Measurements from ENCODE around the gene TRAM2. TPM values are rescaled to one million over a fixed set of nuclear protein-coding genes. Genes with fewer than 3 reads are reported as not detected.

The TRAM2 gene
- total and polyA plus RNA-seq, 2 of the 4 experiments (the other 2 are of a cell fraction), result 77.2 to 95.7 TPM

GRCh38 chr6:52526634-52527033, 50.2 kb downstream of the TRAM2 start:
- no peak overlapping the region for H2BK15ac ChIP-seq (ENCODE audit: low read depth, low read length)
- no peak overlapping the region for H3K9ac ChIP-seq (ENCODE audit: low read depth, low read length)
- no peak overlapping the region for H2BK20ac ChIP-seq (ENCODE audit: low read depth, low read length)
- dilution Hi-C loops (cut with HindIII; ENCODE audit: low sequenced_read_pairs, unreplicated experiment) (no loop called here), in situ Hi-C loops (cut with MboI; ENCODE audit: low sequenced_read_pairs) (no loop called here), intact Hi-C loops (cut with micrococcal nuclease) (no loop called here)
- H3K27me3 ChIP-seq (ENCODE audit: control insufficient read depth, insufficient read depth, low read length), result no peaks in the 10 kb centered on the region
- H3K14ac ChIP-seq (replicated peaks; ENCODE audit: low read depth, low read length), result 0 out of 2 replicates have a peak overlapping the region, but pooled peaks have one; percentile 64
- H4K20me1 ChIP-seq (ENCODE audit: insufficient read depth, low read length), result peaks cover 12% of the 10 kb centered on the region; the same call in 1 of the 2 replicates
- H2BK5ac ChIP-seq (ENCODE audit: low read depth, low read length, poor library complexity, severe bottlenecking), result no peak overlapping the region
- H4K5ac ChIP-seq (ENCODE audit: low read depth, low read length), result no peak overlapping the region
- no peak overlapping the region for H2AK5ac ChIP-seq (ENCODE audit: low read depth, low read length)
- H4K91ac ChIP-seq (ENCODE audit: insufficient read depth, low read depth, low read length), result no peak overlapping the region
- no peak overlapping the region for H3K56ac ChIP-seq (ENCODE audit: extremely low read depth, insufficient read depth, low read length)
- no peak overlapping the region for H4K8ac ChIP-seq (ENCODE audit: low read depth in 2 of 2, low read length in 2 of 2)
- H3K4me2 ChIP-seq (ENCODE audit: low read depth, low read length), result 0 out of 2 replicates have a peak overlapping the region, but pooled peaks have one; percentile 29
- ChIA-PET CTCF (interaction anchor here (0.9 kb wide), 1 partner anchor 26 kb away, joined by 4 read pairs; no protein-coding TSS in a partner anchor), POLR2A (ENCODE audit: unreplicated experiment) (no interaction called here)
- H3K9me3 ChIP-seq (ENCODE audit: control insufficient read depth, insufficient read depth, low read length), result no peaks in the 10 kb centered on the region
- no peak overlapping the region for H3K27ac ChIP-seq (ENCODE audit: insufficient read depth, low read length)
- peak overlapping the region; percentile 28; the same call in 1 of the 2 replicates for H3K18ac ChIP-seq (ENCODE audit: low read depth, low read length)
- TF ChIP-seq NFE2L2 (IDR thresholded peaks at IDR 0.05; ENCODE audit: low read depth, low read length), result no peak
- TF ChIP-seq CEBPB (IDR thresholded peaks at IDR 0.05; ENCODE audit: low read depth, low read length), result no peak
- TF ChIP-seq, protein P1, sequence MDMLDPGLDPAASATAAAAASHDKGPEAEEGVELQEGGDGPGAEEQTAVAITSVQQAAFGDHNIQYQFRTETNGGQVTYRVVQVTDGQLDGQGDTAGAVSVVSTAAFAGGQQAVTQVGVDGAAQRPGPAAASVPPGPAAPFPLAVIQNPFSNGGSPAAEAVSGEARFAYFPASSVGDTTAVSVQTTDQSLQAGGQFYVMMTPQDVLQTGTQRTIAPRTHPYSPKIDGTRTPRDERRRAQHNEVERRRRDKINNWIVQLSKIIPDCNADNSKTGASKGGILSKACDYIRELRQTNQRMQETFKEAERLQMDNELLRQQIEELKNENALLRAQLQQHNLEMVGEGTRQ (IDR thresholded peaks at IDR 0.05; ENCODE audit: low read depth, low read length), result peak; percentile 46; the same call in 1 of the 2 replicates
- no peak for TF ChIP-seq POLR2A (IDR thresholded peaks at IDR 0.05; ENCODE audit: low read depth, low read length)
- TF ChIP-seq RAD21 (IDR thresholded peaks at IDR 0.05; ENCODE audit: low read length), result no peak
- no peak for TF ChIP-seq MXI1 (IDR thresholded peaks at IDR 0.05; ENCODE audit: borderline replicate concordance, low read depth, low read length)
- TF ChIP-seq MAZ (IDR thresholded peaks at IDR 0.05; ENCODE audit: borderline replicate concordance, low read depth, low read length), result no peak
- TF ChIP-seq SMC3 (IDR thresholded peaks at IDR 0.05; ENCODE audit: low read depth, low read length), result no peak
- TF ChIP-seq BHLHE40 (IDR thresholded peaks at IDR 0.05; ENCODE audit: low read depth, low read length), result peak; percentile 98
- H3K9me1 ChIP-seq (ENCODE audit: insufficient read depth, low read length), result peaks cover 32% of the 10 kb centered on the region
- 80% methylated on average over 2 of the region's 4 CpGs; no CpG with 5 or more reads in 1 of the 2 experiments for WGBS, 2 experiments (ENCODE audit: extremely low coverage in 2 of 2, insufficient read length in 1 of 2)
- H3K23ac ChIP-seq (ENCODE audit: low read depth, low read length), result no peak overlapping the region
- H3K4me3 ChIP-seq (ENCODE audit: insufficient read depth, low read depth, low read length), result no peak overlapping the region
- H2AK9ac ChIP-seq (replicated peaks; ENCODE audit: low read depth, low read length, poor library complexity), result no peak overlapping the region
- no peak overlapping the region; the same call in 1 of the 2 replicates for H3K4ac ChIP-seq (ENCODE audit: low read depth, low read length)
- peaks cover 23% of the 10 kb centered on the region for H3K4me1 ChIP-seq (ENCODE audit: control insufficient read depth, insufficient read depth, low read length)
- H3K79me1 ChIP-seq (ENCODE audit: low read depth in 1 of 2, low read length in 2 of 2), result peaks cover 28 to 89% of the 10 kb centered on the region in 2 experiments
- H2AFZ ChIP-seq (replicated peaks; ENCODE audit: low read length, poor library complexity), result no peak overlapping the region
- H3K36me3 ChIP-seq (ENCODE audit: control insufficient read depth, insufficient read depth, low read length), result peaks cover 16% of the 10 kb centered on the region
- H2BK120ac ChIP-seq (ENCODE audit: low read depth, low read length), result no peak overlapping the region
- ATAC-seq (ENCODE audit: low read depth) (peak; percentile 43), DNase-seq (peak; percentile 67)
- BruUV-seq (replicated peaks), result no TSS peak

All from IMR-90 (cell line).